ENCODE measurements around the gene OPTN. TPM values are rescaled to one million over a fixed set of nuclear protein-coding genes. Genes with fewer than 3 reads are reported as not detected.

Gene OPTN
- total RNA-seq, 1 experiment from 2014 or later: 13.5 TPM

DNA sequence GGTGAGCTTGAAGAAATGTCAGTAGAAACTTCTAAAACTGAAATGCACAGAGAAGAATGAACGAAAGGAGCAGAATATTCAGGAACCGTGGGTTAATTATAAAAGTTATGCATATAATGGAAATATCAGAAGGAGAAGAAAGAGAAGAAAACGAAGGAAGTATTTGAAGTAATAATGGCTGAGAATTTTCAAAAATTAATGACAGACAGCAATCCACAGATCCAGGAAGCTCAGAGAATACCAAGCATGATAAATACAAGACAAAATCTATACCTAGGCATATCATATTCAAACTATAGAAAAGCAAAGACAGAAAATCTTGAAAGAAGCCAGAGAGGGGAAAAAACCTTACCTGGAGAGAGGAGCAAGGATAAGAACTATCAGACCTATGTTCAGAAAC is 44.9 kb downstream of the OPTN start:
- ChIA-PET CTCF (no interaction called here), POLR2A (ENCODE audit: low non-redundant PET) (no interaction called here)
- intact Hi-C loops (cut with micrococcal nuclease; ENCODE audit: unreplicated experiment): no loop called here
- Histone ChIP-seq H3K9me3 (ENCODE audit: low read depth, low read length, poor library complexity, severe bottlenecking) (no peaks in the 10 kb centered on the region), H3K27me3 (replicated peaks; ENCODE audit: insufficient read depth, low read depth, low read length, poor library complexity) (no peaks in the 10 kb centered on the region), H3K4me1 (ENCODE audit: insufficient read depth, low read length, poor library complexity, severe bottlenecking) (no peaks in the 10 kb centered on the region), H3K4me3 (ENCODE audit: low read depth, low read length, poor library complexity, severe bottlenecking) (no peak overlapping the region), H3K36me3 (ENCODE audit: insufficient read depth, low read length, poor library complexity, severe bottlenecking) (no peaks in the 10 kb centered on the region), H3K27ac (ENCODE audit: low read depth, low read length, poor library complexity, severe bottlenecking) (no peak overlapping the region)
- BruUV-seq (replicated peaks): no TSS peak
- TF ChIP-seq, protein P1, sequence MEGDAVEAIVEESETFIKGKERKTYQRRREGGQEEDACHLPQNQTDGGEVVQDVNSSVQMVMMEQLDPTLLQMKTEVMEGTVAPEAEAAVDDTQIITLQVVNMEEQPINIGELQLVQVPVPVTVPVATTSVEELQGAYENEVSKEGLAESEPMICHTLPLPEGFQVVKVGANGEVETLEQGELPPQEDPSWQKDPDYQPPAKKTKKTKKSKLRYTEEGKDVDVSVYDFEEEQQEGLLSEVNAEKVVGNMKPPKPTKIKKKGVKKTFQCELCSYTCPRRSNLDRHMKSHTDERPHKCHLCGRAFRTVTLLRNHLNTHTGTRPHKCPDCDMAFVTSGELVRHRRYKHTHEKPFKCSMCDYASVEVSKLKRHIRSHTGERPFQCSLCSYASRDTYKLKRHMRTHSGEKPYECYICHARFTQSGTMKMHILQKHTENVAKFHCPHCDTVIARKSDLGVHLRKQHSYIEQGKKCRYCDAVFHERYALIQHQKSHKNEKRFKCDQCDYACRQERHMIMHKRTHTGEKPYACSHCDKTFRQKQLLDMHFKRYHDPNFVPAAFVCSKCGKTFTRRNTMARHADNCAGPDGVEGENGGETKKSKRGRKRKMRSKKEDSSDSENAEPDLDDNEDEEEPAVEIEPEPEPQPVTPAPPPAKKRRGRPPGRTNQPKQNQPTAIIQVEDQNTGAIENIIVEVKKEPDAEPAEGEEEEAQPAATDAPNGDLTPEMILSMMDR (conservative IDR thresholded peaks at IDR 0.05; ENCODE audit: low read depth, low read length): no peak
- TF ChIP-seq EZH2 (IDR thresholded peaks at IDR 0.05; ENCODE audit: borderline replicate concordance, low read depth, low read length, poor library complexity, severe bottlenecking): no peak
- DNase-seq (ENCODE audit: low spot score): no peak

GRCh38 chr10:13146379-13146778 is 46.4 kb downstream of the OPTN start:
- intact Hi-C loops (cut with micrococcal nuclease; ENCODE audit: unreplicated experiment): no loop called here
- no peaks in the 10 kb centered on the region for H3K27me3 ChIP-seq (replicated peaks; ENCODE audit: insufficient read depth, low read depth, low read length, poor library complexity)
- TF ChIP-seq, protein P1 (conservative IDR thresholded peaks at IDR 0.05; ENCODE audit: low read depth, low read length): no peak
- no peak for TF ChIP-seq EZH2 (IDR thresholded peaks at IDR 0.05; ENCODE audit: borderline replicate concordance, low read depth, low read length, poor library complexity, severe bottlenecking)
- H3K27ac ChIP-seq (ENCODE audit: low read depth, low read length, poor library complexity, severe bottlenecking): no peak overlapping the region
- DNase-seq (ENCODE audit: low spot score): no peak
- ChIA-PET POLR2A (ENCODE audit: low non-redundant PET) (no interaction called here), CTCF (no interaction called here)
- H3K36me3 ChIP-seq (ENCODE audit: insufficient read depth, low read length, poor library complexity, severe bottlenecking): no peaks in the 10 kb centered on the region
- no peaks in the 10 kb centered on the region for H3K9me3 ChIP-seq (ENCODE audit: low read depth, low read length, poor library complexity, severe bottlenecking)
- BruUV-seq (replicated peaks): no TSS peak
- no peak overlapping the region for H3K4me3 ChIP-seq (ENCODE audit: low read depth, low read length, poor library complexity, severe bottlenecking)
- no peaks in the 10 kb centered on the region for H3K4me1 ChIP-seq (ENCODE audit: insufficient read depth, low read length, poor library complexity, severe bottlenecking)

DNA sequence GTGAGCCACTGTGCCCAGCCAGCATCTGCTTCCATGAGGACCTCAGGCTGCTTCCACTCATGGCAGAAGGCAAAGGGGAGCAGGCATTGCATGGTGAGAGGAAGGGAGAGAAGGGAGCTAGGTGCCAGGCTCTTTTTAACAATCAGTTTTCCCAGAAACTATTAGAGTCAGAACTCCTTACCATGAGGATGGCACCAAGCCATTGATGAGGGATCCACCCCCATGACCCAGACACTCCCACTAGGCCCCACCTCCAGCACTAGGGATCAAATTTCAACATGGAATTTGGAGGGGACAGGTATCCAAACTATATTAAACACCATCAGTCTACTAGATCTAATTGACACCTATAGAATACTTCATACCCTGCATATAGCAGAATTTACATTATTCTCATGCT is 47.2 kb downstream of the OPTN start:
- Histone ChIP-seq H3K9me3 (ENCODE audit: low read depth, low read length, poor library complexity, severe bottlenecking) (no peaks in the 10 kb centered on the region), H3K4me3 (ENCODE audit: low read depth, low read length, poor library complexity, severe bottlenecking) (no peak overlapping the region), H3K4me1 (ENCODE audit: insufficient read depth, low read length, poor library complexity, severe bottlenecking) (no peaks in the 10 kb centered on the region), H3K27me3 (replicated peaks; ENCODE audit: insufficient read depth, low read depth, low read length, poor library complexity) (no peaks in the 10 kb centered on the region), H3K27ac (ENCODE audit: low read depth, low read length, poor library complexity, severe bottlenecking) (no peak overlapping the region), H3K36me3 (ENCODE audit: insufficient read depth, low read length, poor library complexity, severe bottlenecking) (no peaks in the 10 kb centered on the region)
- TF ChIP-seq EZH2 (IDR thresholded peaks at IDR 0.05; ENCODE audit: borderline replicate concordance, low read depth, low read length, poor library complexity, severe bottlenecking): no peak
- TF ChIP-seq, protein P1 (conservative IDR thresholded peaks at IDR 0.05; ENCODE audit: low read depth, low read length): no peak
- DNase-seq (ENCODE audit: low spot score): no peak
- no TSS peak for BruUV-seq (replicated peaks)
- CTCF ChIA-PET: no interaction called here
- intact Hi-C loops (cut with micrococcal nuclease; ENCODE audit: unreplicated experiment): no loop called here
- POLR2A ChIA-PET (ENCODE audit: low non-redundant PET): no interaction called here

All from A673 (cell line).